ENCODE results near the gene PTPN11.
A peak's percentile ranks its signal among the peaks of the same experiment; 100 is the strongest.
"Not testable (repeated sequence)": the region's sequence is repeated elsewhere in the genome, so short reads cannot be mapped to it uniquely, and the experiment has no call there.

PTPN11 gene

DNA sequence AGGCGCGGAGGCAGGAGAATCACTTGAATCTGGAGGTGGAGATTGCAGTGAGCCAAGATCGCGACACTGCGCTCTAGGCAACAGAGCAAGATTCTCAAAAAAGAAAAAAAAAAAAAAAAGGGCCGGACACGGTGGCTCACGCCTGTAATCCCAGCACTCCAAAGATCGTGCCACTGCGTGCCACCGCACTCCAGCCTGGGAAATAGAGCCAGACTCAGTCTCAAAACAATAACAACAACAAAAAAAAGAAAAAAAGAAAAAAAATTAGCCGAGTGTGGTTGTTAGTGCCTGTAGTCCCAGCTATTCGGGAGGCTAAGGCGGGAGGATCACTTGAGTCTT is 8.9 kb upstream of the PTPN11 start:
- DNase-seq, result no peak

DNA sequence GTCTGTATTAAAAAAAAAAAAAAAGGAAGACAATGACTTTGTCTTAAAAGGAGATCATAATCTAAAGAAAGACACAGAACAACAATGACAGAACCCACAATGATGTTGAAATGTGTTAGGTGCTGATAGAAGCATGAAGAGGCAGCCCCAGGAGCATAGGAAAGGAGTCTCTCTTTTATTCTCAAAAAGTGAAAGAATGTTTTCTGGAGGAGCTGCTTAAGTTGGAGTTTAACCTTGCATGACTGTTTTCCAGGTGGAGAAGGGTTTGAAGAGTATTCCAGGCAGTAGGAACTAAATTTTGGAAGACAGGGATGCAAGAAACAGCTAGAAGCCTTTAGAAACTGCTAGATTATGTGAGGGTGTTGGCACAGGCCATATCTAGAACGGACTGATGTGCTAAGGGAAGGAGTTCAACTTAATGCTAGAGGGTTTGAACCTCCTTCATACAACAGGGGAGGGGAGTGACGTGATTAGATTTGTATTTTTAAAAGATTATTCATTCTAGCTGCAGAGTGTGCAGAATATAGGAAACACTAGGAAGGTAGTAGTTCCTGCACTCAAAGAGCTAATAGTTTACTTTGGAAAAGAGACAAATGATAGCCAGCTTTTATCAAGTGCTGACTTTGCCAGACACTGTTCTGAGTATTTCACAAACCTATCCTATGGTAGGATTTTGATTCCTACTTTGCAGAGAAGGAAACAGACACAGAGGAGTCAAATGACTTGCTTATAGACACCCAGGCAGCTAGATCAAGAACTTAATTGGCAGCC is 4.7 kb upstream of the PTPN11 start:
- DNase-seq, result no peak

DNA sequence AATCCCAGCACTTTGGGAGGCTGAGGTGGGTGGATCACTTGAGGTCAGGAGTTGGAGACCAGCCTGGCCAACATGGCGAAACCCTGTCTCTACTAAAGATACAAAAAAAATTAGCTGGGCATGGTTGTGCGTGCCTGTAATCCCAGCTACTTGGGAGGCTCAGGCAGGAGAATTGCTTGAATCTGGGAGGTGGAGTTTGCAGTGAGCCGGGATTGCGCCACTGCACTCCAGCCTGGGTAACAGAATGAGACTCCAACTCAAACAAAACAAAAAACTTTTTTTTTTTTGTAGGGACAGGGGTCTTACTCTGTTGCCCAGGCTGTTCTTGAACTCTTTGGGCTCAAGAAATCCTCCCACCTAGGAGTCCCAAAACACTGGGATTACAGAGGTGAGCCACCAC is 3.3 kb upstream of the PTPN11 start:
- DNase-seq, result not testable (repeated sequence)

DNA sequence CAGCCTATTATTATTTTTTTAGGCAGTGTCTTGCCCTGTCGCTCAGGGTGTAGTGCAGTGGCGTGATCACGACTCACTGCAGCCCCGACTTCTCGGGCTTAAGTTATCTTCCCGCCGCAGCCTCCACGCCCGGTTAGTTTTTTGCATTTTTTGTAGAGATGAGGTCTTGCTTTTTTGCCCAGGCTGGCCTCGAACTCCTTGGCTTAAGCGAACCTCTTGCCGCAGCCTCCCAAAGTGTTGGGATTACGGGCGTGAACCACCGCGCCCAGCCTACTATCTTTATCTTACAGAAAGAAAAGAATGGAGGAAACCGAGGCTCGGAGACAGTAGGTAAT is 507 bp upstream of the PTPN11 start:
- no peak for DNase-seq

DNA sequence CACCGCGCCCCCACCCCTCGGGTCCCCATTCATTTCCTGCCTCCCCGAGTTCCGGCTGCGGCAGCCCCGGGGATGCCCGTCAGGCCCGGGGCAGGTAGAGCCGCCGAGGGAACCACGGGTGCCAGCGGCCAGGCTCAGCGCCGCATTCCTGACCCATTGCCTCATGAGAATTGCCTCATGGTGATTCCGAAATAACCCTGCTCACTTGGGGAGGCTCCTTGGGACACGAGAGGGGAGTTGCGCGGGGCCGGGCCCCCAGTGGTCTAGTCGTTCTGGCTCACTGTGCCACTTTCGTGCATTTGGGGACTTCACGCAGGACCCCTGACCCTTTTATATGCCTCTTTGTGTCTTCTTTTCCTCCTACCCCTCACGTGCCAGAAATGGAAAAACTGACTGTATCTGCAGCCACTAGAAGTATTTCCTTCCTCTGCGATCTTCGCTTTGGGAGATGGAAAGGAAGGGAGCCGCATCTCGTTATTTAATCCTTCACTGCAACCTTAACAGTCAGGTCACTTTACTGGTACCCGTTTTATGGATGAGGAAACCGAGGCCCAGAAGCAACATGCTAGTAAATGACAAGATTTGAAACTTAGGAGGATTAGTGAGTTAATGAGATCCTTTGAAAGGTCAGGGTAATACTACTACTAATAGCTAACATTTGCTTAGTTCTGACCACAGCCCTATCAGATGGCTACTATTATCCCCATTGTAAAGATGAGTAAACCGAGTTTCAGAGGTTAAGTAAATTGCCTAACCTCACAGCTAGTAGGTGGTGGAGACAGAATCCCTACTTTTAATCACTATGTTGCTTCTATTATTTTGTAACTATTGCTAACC is 768 bp downstream of the PTPN11 start:
- peak; percentile 72 for DNase-seq

DNA sequence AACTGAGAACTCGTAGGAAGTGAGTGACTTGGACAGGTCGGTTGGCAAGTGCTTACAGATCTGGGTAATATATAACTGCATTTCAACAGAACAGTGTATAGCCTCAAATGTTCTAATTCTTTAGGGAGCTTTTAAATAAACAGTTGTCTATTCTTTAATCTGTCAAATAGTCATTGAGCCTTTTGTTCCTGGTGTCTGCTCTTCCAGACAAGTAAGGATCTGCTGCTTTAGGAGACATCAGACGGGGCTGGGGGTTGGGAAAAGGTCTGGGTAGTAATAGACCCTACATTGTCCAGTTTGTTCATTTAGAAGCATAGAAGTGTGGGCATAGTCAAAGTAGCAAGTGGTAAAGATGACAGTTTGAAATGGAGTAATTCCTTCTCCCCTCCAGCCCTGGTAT is 2.0 kb downstream of the PTPN11 start:
- no peak for DNase-seq

DNA sequence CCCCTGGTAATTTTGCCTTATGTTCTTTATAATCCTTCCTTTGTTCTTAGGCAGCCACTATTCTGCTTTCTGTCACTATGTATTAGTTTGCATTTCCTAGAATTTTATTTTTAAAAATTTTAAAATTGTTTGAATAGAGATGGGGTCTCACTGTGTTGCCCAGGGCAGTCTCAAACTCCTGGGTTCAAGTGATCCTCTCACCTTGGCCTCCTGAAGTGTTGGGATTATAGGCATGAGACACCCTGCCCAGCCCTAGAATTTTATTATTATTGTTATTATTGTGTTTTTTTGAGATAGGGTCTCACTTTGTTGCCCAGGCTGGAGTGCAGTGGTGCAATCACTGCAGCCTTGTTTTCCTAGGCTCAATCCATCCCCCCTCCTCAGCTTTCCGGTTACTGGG is 2.6 kb downstream of the PTPN11 start:
- no peak for DNase-seq

DNA sequence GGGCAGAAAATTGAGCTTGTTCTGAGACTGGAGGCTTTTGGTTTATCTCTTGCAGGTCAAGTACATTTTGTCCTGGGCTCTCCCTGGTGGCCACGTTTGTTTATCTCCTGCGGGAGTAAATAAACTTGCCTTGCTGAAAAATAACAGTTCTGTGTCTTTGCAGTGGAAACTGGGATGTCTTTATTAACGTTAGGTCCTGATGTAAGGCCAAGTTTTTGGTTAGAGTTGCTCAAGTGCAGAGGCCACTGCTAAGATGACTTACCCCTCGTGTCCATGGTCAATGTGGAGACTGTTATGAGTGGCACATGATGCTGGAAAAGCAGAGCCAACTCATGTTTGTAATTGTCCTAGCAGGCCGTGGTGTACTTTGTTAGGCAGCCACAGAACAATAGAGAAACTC is 3.8 kb downstream of the PTPN11 start:
- no peak for DNase-seq

DNA sequence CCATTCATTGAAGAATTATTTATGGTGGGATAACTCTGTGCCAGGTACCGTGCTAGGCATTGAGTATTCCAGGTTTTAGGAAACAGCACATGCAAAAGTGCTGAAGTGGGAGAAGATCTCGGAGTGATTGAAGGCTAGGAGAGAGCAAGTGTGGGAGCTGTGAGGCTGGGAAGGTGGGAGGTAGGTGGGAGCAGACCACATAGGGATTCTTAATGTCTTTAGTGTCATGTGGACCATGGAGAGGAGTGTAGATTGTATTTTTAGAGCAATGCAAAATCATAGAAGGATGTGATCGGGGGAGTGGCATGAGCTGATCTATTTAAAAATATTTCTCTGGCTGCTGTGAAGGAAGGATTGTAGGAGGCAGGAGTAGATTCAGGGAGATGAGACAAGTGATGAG is 5.4 kb downstream of the PTPN11 start:
- DNase-seq, result no peak

DNA sequence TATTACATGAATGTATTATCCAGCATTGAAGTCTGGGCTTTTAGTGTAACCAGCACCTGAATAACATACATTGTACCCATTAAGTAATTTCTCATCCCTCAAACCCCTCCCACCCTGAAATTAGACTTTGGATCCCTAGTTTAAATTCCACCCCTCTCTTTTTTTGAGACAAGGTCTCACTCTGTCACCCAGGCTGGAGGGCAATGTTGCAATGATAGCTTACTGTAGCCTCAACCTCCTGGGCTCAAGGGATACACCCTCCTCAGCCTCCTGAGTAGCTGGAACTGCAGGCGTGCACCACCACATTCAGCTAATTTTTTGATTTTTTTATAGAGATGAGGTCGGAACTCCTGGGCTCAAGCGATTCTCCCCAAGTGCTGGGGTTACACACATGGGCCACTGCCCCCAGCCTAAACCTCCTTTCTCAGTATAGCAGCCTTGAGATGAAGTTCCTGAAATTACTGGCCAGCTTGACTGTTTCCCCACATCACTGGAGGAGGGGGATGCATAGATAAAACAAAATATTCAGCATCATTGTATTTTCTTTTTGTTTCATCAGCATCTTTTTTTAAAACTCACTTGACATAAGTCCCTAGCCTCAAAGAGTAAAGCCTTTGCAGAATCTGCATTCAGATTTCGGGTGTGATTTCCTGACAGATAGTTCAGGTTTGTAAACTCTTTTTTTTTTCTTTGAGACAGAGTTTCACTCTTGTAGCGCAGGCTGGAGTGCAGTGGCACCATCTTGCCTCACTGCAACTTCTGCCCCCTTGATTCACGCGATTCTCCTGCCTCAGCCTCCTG is 7.0 kb downstream of the PTPN11 start:
- DNase-seq, result no peak

DNA sequence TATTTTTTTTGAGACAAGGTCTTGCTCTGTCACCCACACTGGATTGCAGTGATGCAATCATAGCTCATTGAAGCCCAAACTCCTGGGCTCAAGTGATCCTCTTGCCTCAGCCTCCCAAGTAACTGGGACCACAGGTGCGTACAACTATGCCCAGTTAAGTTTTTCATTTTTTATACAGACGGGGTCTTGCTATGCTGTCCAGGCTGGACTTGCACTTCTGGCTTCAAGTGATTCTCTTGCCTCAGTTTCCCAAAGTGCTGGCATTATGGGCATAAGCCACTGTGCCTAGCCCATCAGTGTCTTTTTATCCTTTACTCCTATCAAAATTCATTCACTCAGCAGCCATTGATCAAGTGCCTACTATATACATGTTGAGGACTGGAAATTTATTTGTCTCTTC is 9.0 kb downstream of the PTPN11 start:
- no peak for DNase-seq

DNA sequence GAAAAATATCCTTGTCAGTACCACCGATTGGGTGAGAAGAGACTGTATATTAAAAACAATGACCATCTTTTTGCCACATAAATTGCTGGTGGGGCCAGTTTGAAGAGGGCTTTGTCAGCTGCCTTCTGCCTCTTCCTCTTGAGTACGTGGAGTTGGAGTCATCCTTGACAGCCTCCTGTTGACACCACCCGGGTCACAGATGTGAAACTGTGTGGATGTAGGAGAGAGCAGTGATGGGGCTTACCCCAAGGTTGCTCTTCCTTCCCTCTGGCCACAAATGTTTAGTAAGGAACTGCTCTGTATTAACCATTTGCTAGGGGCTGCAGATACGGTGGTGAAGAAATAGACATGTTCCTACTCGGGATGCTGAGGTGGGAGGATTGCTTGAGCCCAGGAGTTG is 12.2 kb downstream of the PTPN11 start:
- DNase-seq, result no peak

DNA sequence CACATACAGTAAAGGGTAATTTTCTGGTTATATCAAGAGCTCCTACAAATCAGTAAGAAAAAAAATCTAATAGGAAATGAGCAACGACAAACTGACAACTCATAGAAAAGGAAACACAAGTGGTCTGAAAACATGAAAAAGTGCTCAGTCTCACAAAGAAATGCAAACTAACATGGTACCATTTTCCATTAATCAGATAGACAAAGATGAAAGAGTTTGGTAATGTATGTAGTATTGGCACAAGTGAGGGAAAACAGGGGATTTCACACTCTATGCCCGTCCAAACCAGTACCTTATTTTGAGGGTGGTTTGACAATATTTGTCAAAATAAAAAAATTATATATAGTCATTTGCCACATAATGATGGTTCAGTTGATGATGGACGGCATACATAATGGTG is 13.2 kb downstream of the PTPN11 start:
- DNase-seq, result no peak

DNA sequence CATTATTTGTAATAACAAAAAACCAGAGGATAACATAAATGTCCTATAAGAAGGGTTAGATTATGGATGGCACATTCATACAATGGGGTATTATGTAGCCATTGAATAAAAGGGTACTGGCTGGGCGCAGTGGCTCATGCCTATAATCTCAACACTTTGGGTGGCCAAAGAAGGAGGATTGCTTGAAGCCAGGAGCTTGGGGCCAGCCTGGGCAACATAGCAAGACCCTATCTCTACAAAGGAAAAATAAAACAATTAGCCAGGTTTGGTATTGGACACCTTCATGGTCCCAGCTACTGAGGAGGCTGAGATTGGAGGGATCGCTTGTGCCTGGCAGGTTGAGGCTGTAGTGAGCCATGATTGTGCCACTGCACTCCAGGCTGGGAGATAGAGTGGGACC is 14.8 kb downstream of the PTPN11 start:
- DNase-seq, result no peak

DNA sequence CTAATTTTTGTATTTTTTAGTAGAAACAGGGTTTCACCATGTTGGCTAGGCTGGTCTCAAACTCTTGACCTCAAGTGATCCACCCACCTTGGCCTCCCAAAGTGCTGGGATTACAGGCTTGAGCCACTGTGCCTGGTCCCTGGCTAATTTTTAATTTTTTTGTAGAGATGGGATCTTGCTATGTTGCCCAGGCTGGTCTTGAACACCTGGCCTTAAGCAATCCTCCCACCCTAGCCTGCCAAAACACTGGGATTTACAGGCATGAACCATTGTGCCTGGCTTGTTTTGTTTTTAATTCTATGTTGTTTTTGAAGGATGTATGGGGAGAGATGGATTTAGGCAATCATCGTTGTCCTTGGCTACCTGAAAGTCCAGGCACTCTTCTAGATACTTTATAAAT is 19.9 kb downstream of the PTPN11 start:
- DNase-seq, result not testable (repeated sequence)

DNA sequence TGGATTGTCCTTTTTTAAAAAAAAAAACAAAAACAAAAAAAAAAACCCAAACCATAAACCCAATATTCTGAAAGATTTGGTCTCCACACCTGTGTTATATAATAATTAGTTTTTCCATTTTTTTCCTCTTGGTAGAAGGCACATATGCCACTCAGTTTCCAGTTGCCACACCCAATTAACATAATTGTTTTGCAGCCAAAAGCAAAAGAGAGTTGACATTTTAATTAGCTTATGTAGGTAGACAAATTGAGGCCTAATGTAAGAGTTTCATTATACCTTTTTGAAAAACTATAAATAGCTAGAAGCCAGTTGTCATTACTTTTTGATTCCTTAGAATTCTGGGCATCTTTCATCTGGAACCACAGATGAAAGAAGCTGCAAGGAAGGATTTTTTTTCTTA is 21.0 kb downstream of the PTPN11 start:
- no peak for DNase-seq

DNA sequence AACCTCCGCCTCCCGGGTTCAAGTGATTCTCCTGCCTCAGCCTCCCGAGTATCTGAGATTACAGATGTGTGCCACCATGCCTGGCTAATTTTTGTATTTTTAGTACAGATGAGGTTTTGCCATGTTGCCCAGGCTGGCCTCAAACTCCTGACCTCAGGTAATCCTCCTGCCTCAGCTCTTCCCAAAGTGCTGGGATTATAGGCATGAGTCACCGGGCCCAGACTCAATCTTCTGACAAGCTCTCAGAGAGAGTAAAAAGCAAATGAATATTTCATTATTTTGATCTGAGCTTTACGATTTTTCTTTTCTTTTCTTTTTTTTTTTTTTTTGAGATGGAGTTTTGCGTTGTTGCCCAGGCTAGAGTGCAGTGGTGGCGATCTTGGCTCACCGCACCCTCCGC is 21.9 kb downstream of the PTPN11 start:
- DNase-seq, result not testable (repeated sequence)

DNA sequence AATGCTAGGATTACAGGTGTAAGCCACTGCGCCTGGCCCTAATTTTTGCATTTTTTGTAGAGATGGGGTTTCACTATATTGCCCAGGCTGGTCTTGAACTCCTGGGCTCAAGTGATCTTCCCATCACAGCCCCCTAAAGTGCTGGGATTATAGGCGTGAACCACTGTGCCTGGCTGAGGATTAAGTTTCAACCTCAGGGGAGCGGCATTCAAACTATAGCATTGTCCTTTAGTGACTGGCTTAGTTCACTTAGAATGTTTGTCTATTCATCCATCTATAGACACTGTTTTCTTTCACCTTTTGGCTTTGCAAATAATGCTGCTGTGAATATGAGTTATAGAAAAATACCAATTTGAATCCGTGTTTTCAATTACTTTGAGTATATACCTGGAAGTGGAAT is 25.2 kb downstream of the PTPN11 start:
- no peak for DNase-seq

DNA sequence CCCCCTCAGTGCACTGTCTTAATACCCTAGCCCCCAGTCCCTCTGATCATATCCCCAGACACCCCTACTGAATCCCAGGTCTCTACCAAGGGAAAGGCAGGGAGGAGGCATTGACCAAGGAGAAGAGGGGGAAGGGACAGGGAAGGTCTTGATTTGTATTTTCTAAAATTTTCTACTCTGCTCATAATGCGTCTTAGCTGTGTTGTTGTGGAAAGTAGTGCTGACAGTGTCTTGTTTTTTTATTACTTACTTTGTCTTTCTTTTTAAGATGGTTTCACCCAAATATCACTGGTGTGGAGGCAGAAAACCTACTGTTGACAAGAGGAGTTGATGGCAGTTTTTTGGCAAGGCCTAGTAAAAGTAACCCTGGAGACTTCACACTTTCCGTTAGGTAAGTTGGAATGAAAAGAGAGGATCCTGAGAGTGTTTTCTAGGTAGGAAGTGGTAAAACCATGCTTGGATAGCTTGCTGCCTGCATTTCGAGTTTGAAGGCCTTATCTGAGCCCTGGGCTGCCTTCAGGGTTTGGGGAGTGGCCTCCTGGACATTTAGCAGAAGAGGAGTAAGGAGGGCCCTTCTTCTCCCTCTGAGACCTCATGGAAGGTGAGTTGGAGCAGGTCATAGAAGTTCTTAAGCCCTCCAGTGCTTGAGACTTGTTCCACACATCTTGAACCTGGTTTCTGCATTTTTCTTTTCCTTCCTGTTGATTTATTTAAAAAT is 27.4 kb downstream of the PTPN11 start:
- DNase-seq, result no peak

DNA sequence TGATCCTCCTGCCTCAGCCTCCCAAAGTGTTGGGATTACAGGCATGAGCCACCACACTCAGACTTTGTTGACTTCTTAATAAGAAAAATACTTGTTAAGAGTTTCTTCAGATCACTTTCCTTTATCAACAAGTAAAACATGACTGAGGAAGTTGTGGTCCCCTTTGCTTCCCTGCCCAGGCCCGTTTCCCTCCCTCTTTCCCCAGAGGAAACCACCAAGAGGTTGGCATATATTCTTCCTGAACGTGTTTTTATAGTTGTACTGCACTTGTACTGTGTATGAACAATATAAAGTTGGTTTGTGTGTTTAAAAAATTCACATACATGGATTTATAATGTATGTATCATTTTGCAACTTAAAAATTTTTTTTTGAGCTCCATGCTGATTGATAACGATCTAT is 28.4 kb downstream of the PTPN11 start:
- no peak for DNase-seq

DNA sequence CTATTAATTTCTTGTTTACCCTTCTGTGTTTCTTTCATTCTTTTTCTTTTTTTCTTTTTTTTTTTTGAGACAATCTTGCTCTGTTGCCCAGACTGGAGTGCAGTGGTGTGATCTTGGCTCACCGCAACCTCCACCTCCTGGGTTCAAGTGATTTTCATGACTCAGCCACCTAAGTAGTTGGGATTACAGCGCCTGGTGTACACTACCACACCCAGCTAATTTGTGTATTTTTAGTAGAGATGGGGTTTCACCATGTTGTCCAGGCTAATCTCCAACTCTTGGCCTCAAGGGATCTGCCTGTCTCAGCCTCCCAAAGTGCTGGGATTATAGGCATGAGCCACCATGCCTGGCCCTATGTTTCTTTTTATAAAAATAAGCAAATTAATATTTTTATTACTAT is 29.4 kb downstream of the PTPN11 start:
- not testable (repeated sequence) for DNase-seq

DNA sequence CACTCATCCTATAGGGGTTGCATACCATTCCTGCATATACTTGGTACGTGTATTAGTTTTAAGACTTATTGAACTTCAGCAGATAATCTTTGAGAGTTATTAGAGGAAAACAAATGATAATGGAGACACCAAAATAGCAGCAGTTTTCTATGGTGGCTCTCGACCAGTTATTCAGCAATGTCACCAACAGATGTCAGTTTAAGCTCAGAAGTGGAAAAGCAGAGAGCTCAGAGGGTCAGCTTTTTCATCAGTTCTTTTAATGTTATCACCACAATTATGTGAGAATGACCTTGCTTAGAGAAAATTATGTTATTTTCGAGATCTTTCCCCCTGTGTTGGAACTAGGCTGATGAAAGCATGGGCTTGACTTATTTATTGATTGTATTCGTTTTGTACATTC is 32.0 kb downstream of the PTPN11 start:
- no peak for DNase-seq

DNA sequence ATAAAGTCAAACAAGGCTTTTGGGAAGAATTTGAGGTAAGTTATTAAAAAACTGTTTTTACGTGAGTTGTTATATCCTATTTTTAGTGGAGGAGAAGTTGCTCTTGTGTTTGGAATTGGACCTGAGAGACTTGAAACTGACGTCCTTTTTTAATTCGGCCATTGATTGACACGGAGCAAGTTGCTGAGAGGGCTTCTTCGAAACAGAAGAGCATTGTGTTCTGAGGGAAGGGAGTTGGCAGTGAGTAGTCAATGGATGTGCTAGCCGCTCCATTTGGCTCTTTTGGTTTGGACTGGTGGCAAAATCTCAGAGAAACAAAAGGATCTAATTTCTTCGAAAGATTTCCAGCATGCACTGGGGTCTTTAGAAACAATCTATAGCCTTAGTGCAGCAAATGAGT is 37.3 kb downstream of the PTPN11 start:
- DNase-seq, result no peak

Data from suppressor macrophage treated with lipopolysaccharide for 4 hours (primary cell).